IPS-18c (cell line): ENCODE results near the gene SPECC1.
"Not testable (repeated sequence)": the region's sequence is repeated elsewhere in the genome, so short reads cannot be mapped to it uniquely, and the experiment has no call there.

Experiments used
- H3K4me3 ChIP-seq: 2 replicates; pipeline ENCODE4 v1.7.0; 2013; ENCODE audit warnings: low read depth, mild to moderate bottlenecking, low read length, moderate library complexity; ENCODE audit not compliant: insufficient read depth
- H3K9me3 ChIP-seq: one replicate; pipeline ENCODE4 v1.6.1; 2013; ENCODE audit warnings: mild to moderate bottlenecking, low read length, moderate library complexity; ENCODE audit not compliant: control insufficient read depth, insufficient read depth

The SPECC1 gene

GRCh38 chr17:20171741-20172365 lies 162.7 kb downstream of the SPECC1 start:
- Histone ChIP-seq H3K4me3 (no peak overlapping the region), H3K9me3 (no peaks in the 10 kb centered on the region)

DNA sequence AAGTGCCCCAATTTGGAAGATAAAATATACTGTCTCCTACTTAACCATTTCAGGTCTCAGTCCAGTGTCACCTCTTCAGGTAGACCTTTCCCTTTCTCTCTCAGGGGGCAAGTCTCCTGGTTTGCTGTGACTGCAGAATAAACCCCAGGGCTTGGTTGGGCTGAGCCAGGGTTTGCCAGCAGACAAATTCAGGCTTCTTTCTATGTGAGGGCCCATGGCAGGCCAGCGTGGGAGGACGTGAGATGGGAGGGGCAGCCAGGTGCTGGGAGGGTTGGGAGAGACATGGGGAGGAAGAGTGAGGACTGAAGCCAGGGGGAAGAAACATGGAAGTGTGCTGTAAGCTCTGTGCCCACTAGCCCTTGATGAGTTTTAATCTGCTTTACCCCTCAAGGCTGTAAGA lies 163.2 kb downstream of the SPECC1 start:
- H3K4me3 ChIP-seq, result no peak overlapping the region
- H3K9me3 ChIP-seq, result no peaks in the 10 kb centered on the region

- Histone ChIP-seq H3K4me3 (no peak overlapping the region), H3K9me3 (no peaks in the 10 kb centered on the region)
Measured at GRCh38 chr17:20173091-20173490, 163.9 kb downstream of the SPECC1 start.

GRCh38 chr17:20174588-20175265 lies 165.6 kb downstream of the SPECC1 start:
- Histone ChIP-seq H3K4me3 (no peak overlapping the region), H3K9me3 (no peaks in the 10 kb centered on the region)

DNA sequence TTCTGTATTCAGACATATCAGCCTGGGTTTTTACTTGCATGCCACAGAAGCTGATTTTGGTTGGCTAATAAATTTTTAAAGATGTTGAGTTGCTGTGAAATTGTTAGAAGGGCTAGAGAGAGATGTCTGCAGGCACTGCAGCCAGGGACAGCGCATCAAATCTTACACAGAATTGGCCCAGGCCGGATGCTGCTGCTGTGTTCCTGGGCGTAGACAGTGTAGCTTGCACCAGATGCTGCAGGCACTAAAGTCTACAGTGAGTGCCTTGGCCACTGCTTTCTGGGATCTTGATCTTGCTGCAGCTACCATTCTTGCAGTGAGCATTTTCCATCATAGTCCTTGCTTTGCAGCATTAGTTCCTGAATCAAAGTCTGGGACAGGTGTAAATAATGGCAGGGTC lies 169.9 kb downstream of the SPECC1 start:
- no peaks in the 10 kb centered on the region for H3K9me3 ChIP-seq
- no peak overlapping the region for H3K4me3 ChIP-seq

DNA sequence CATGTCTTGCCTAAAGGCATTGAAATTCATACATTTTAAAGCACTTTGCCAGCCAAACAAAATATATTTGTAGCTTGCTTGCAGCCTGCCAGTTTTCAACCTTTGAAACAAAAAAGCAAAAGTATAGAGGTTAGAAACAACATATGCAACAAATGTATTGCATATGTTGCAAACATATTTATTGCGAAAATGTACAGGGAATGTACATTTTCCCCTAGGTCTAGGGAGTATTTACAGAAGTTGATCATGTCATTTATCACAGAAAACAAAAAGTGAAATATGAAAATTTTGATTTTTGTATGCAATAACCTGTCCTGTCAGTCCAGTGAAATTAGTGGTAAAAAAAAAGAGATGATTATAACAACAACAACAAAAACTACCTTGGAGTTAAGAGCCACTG lies 171.5 kb downstream of the SPECC1 start:
- Histone ChIP-seq H3K4me3 (no peak overlapping the region), H3K9me3 (no peaks in the 10 kb centered on the region)

- Histone ChIP-seq H3K4me3 (no peak overlapping the region), H3K9me3 (no peaks in the 10 kb centered on the region)
Measured at GRCh38 chr17:20184181-20184580, 175.0 kb downstream of the SPECC1 start.

DNA sequence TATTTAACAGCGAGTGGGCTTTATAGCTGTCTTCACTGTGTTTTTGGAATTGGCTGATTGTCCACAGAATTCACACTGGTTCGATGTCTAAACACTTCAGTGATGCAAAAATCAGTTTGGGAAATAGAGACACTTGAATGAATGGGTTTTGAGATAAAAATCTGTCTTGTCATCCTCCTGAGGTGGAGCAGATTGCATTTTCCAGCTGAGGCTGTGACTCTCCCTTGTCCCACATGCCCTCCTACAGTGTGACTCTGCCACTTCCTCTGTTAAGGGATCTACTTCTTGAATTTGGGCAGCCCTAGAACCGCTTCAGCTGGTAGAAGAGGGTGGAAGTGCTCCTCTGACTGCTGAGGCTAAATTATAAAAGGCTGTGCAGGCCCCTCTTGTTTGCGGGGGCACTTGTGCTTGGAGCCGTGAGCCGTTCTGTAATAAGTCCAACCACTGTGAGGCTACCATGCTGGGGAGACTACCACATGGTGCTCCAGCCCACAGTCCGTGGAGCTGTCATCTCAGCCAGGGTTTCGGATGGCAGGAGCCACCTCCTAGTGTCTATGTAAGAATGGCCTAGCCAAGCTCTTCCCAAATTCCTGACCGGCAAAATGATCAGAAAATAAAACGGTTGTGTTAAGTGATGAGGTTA lies 175.9 kb downstream of the SPECC1 start:
- no peak overlapping the region for H3K4me3 ChIP-seq
- H3K9me3 ChIP-seq, result no peaks in the 10 kb centered on the region

GRCh38 chr17:20187049-20187448 lies 177.9 kb downstream of the SPECC1 start:
- no peaks in the 10 kb centered on the region for H3K9me3 ChIP-seq
- no peak overlapping the region for H3K4me3 ChIP-seq

GRCh38 chr17:20189302-20189701 lies 180.1 kb downstream of the SPECC1 start:
- peaks cover 4% of the 10 kb centered on the region for H3K9me3 ChIP-seq
- H3K4me3 ChIP-seq, result no peak overlapping the region

GRCh38 chr17:20189979-20190378 lies 180.8 kb downstream of the SPECC1 start:
- Histone ChIP-seq H3K4me3 (no peak overlapping the region), H3K9me3 (peaks cover 5% of the 10 kb centered on the region)

DNA sequence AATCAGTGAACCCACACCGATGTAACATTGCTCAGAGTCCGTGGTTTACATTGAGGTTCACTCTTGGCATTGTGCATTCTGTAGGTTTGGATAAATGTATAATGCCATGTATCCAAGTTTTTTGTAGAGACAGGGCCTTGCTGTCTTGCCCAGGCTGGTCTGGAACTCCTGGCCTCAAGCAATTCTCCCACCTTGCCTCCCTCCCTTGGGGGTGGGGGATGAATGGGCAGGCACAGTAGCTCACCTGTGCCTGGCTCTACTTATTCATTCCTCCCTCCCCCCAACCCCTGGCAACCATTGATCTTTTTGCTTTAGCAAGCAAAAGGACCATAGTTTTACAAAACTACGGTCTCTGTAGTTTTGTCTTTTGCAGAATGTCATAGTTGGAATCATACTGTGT lies 181.4 kb downstream of the SPECC1 start:
- Histone ChIP-seq H3K9me3 (peaks cover 9% of the 10 kb centered on the region), H3K4me3 (no peak overlapping the region)

- Histone ChIP-seq H3K9me3 (peaks cover 9% of the 10 kb centered on the region), H3K4me3 (no peak overlapping the region)
Measured at GRCh38 chr17:20191056-20191455, 181.9 kb downstream of the SPECC1 start.

DNA sequence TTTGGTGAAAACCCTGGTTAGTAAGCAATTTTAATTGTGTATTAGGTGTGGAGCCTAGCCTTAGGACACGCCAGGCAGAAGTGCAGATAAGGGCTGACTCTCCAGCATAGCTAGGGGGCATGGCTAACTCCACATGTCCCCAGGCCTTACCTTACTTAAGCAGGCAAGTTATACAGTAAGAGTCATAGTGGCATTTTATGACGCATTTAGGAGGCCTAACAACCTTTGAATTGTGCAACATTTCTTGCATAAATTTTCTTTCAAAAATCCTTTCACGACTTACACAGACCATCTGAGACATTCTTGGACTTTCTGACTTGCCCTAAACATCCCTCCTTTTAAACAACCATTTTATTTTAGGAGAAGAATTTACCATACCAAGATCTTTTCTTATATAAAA lies 187.1 kb downstream of the SPECC1 start:
- H3K9me3 ChIP-seq, H3K4me3 ChIP-seq: not testable (repeated sequence)

- H3K4me3 ChIP-seq, result no peak overlapping the region
- peaks cover 9% of the 10 kb centered on the region for H3K9me3 ChIP-seq
Measured at GRCh38 chr17:20197272-20197926, 188.2 kb downstream of the SPECC1 start.

DNA sequence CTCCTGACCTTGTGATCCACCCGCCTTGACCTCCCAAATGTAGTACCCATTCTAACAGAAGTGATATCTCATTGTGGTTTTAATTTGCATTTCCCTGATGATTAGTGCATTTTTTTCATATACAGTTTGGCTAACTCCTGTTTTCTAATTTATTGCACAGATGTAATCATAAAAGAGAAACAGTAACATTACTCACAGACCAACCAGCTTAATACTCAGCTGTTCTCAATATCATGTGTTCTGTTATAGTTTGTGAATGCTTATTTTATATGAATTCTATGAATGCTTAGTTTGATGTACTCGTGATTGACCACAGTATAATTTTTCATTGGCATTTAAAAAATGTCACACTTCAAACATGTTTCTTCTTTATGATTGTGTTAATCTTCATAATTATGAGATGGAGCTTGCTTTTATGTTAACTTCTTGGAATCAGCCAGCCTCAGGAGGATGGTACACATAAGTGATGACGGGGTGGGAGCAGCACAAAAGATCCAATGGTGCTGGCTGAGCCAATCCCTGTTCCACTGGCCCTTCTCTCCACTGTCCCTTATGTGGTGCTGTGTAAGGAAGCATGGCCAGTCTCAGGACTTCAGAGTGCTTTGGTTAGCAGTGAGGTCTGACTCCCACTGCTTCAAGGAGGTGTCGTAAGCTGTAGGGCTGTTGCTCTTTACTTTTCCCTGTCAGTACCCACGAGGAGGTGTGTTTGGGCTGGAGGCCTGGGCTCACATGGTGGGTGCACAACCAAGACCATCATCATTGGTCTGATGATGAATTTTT lies 191.0 kb downstream of the SPECC1 start:
- Histone ChIP-seq H3K9me3 (peaks cover 3% of the 10 kb centered on the region), H3K4me3 (no peak overlapping the region)

GRCh38 chr17:20200865-20201458 lies 191.8 kb downstream of the SPECC1 start:
- no peaks in the 10 kb centered on the region for H3K9me3 ChIP-seq

More at GRCh38 chr17:20200865-20201458, 191.8 kb downstream of the SPECC1 start:
- no peak overlapping the region for H3K4me3 ChIP-seq
